GM21515 (cell line): Measurements from ENCODE around the gene UGT1A10.
"Not testable (repeated sequence)": the region's sequence is repeated elsewhere in the genome, so short reads cannot be mapped to it uniquely, and the experiment has no call there.

ENCODE experiments used
- ATAC-seq: cut with Tn5 transposase; IDR thresholded peaks from one replicate; pipeline ENCODE4 v1.9.1; 2021; ENCODE audit not compliant: unreplicated experiment

The UGT1A10 gene

GRCh38 chr2:233691443-233692433 is 55.5 kb downstream of the UGT1A10 start:
- ATAC-seq: no peak

GRCh38 chr2:233692648-233693047 is 56.4 kb downstream of the UGT1A10 start, which contains the start of gene UGT1A6:
TSS of gene UGT1A6 (plus strand) at chr2:233692890. CDS start at chr2:233693005, 115 bp downstream.
- no peak for ATAC-seq

GRCh38 chr2:233693963-233694362 is 57.7 kb downstream of the UGT1A10 start:
- ATAC-seq: no peak

GRCh38 chr2:233698740-233699139 is 62.5 kb downstream of the UGT1A10 start:
- ATAC-seq: no peak

GRCh38 chr2:233699424-233700027 is 63.3 kb downstream of the UGT1A10 start:
- ATAC-seq: no peak

GRCh38 chr2:233700028-233700635 is 63.9 kb downstream of the UGT1A10 start:
- ATAC-seq: no peak

- not testable (repeated sequence) for ATAC-seq
Observed at GRCh38 chr2:233700842-233701241, 64.6 kb downstream of the UGT1A10 start.

- ATAC-seq: no peak
Observed at GRCh38 chr2:233702238-233702637, 66.0 kb downstream of the UGT1A10 start.

GRCh38 chr2:233705911-233706506 is 69.8 kb downstream of the UGT1A10 start:
- ATAC-seq: no peak

GRCh38 chr2:233706720-233707119 is 70.5 kb downstream of the UGT1A10 start:
- no peak for ATAC-seq

- no peak for ATAC-seq
Observed at GRCh38 chr2:233707940-233708644, 71.8 kb downstream of the UGT1A10 start.

GRCh38 chr2:233708942-233709341 is 72.7 kb downstream of the UGT1A10 start:
- no peak for ATAC-seq

- ATAC-seq: no peak
Observed at GRCh38 chr2:233711312-233712008, 75.2 kb downstream of the UGT1A10 start.

GRCh38 chr2:233712611-233713261 is 76.5 kb downstream of the UGT1A10 start, which contains the start of gene UGT1A5:
TSS of gene UGT1A5 (plus strand) at chr2:233712907. CDS start at chr2:233712992, 85 bp downstream.
- no peak for ATAC-seq

GRCh38 chr2:233713262-233713615 is 77.0 kb downstream of the UGT1A10 start:
- ATAC-seq: no peak

- ATAC-seq: no peak
Observed at GRCh38 chr2:233714121-233714520, 77.9 kb downstream of the UGT1A10 start.

- no peak for ATAC-seq
Observed at GRCh38 chr2:233718552-233718951, 82.3 kb downstream of the UGT1A10 start, which contains the start of gene UGT1A4. TSS of gene UGT1A4 (plus strand) at chr2:233718736. CDS start at chr2:233718821, 85 bp downstream.

GRCh38 chr2:233728723-233729301 is 92.6 kb downstream of the UGT1A10 start, which contains the start of gene UGT1A3:
TSS of gene UGT1A3 (plus strand) at chr2:233729042. CDS start at chr2:233729127, 85 bp downstream.
- no peak for ATAC-seq
